ENCODE measurements around the gene LAMA4. TPM values are rescaled to one million over a fixed set of nuclear protein-coding genes. Genes with fewer than 3 reads are reported as not detected.

LAMA4 gene
- total RNA-seq, 6 experiments from 2014 or later: 2.9 to 8.3 (median 4.2) TPM

- ATAC-seq (no peak), DNase-seq (no peak)
- Histone ChIP-seq H3K27ac (no peak overlapping the region), H3K4me3 (no peak overlapping the region), H3K36me3 (no peaks in the 10 kb centered on the region), H3K4me1 (no peaks in the 10 kb centered on the region), H3K9me3 (no peaks in the 10 kb centered on the region), H3K27me3 (no peaks in the 10 kb centered on the region)
- WGBS (ENCODE audit: insufficient coverage, low coverage, low lambda C conversion rate, missing lambda C conversion rate): 90% methylated on average over 1 of the region's 1 CpG
- intact Hi-C loops (cut with DNase I): no loop called here
- TF ChIP-seq POLR2A (IDR thresholded peaks at IDR 0.05) (no peak), CTCF (IDR thresholded peaks at IDR 0.05) (no peak)
Measured at GRCh38 chr6:112194511-112194910, 59.9 kb downstream of the LAMA4 start.

- H3K27ac ChIP-seq: no peak overlapping the region
- H3K4me1 ChIP-seq: no peaks in the 10 kb centered on the region
- H3K9me3 ChIP-seq: no peaks in the 10 kb centered on the region
- no peak for DNase-seq
- peak in 2 of 4 donors; percentile 50 to 59 for ATAC-seq
- H3K4me3 ChIP-seq: no peak overlapping the region
- TF ChIP-seq CTCF (IDR thresholded peaks at IDR 0.05) (no peak), POLR2A (IDR thresholded peaks at IDR 0.05) (no peak)
- intact Hi-C loops (cut with DNase I): no loop called here
- WGBS (ENCODE audit: insufficient coverage, low coverage, low lambda C conversion rate, missing lambda C conversion rate): 14% methylated on average over 1 of the region's 1 CpG
- no peaks in the 10 kb centered on the region for H3K36me3 ChIP-seq
- H3K27me3 ChIP-seq: no peaks in the 10 kb centered on the region
Measured at GRCh38 chr6:112193535-112194051, 60.8 kb downstream of the LAMA4 start.

- intact Hi-C loops (cut with DNase I): no loop called here
- no peaks in the 10 kb centered on the region for H3K36me3 ChIP-seq
Measured at GRCh38 chr6:112193117-112193516, 61.2 kb downstream of the LAMA4 start.

GRCh38 chr6:112191509-112192020, 62.8 kb downstream of the LAMA4 start:
- Histone ChIP-seq H3K4me1 (no peaks in the 10 kb centered on the region), H3K27me3 (no peaks in the 10 kb centered on the region), H3K9me3 (no peaks in the 10 kb centered on the region), H3K27ac (no peak overlapping the region), H3K36me3 (no peaks in the 10 kb centered on the region), H3K4me3 (no peak overlapping the region)
- DNase-seq: no peak
- no peak for TF ChIP-seq CTCF (IDR thresholded peaks at IDR 0.05)
- no peak for TF ChIP-seq POLR2A (IDR thresholded peaks at IDR 0.05)
- no peak for ATAC-seq
- WGBS (ENCODE audit: insufficient coverage, low coverage, low lambda C conversion rate, missing lambda C conversion rate): 66% methylated on average over 5 of the region's 7 CpGs
- intact Hi-C loops (cut with DNase I): no loop called here

More at GRCh38 chr6:112193117-112193516, 61.2 kb downstream of the LAMA4 start:
- ATAC-seq: no peak
- DNase-seq: no peak
- Histone ChIP-seq H3K9me3 (no peaks in the 10 kb centered on the region), H3K27me3 (no peaks in the 10 kb centered on the region), H3K4me1 (no peaks in the 10 kb centered on the region), H3K27ac (no peak overlapping the region), H3K4me3 (no peak overlapping the region)
- TF ChIP-seq POLR2A (IDR thresholded peaks at IDR 0.05): no peak
- no peak for TF ChIP-seq CTCF (IDR thresholded peaks at IDR 0.05)

GRCh38 chr6:112190164-112190563, 64.2 kb downstream of the LAMA4 start:
- Histone ChIP-seq H3K4me1 (no peaks in the 10 kb centered on the region), H3K36me3 (no peaks in the 10 kb centered on the region), H3K4me3 (no peak overlapping the region), H3K27me3 (no peaks in the 10 kb centered on the region), H3K27ac (no peak overlapping the region), H3K9me3 (no peaks in the 10 kb centered on the region)
- no peak for TF ChIP-seq CTCF (IDR thresholded peaks at IDR 0.05)
- no peak for TF ChIP-seq POLR2A (IDR thresholded peaks at IDR 0.05)
- ATAC-seq: no peak
- no peak for DNase-seq
- WGBS (ENCODE audit: insufficient coverage, low coverage, low lambda C conversion rate, missing lambda C conversion rate): 91% methylated on average over 1 of the region's 1 CpG
- intact Hi-C loops (cut with DNase I): no loop called here
